IMR-90 (cell line): Measurements from ENCODE around the gene CPXM1. TPM values are rescaled to one million over a fixed set of nuclear protein-coding genes. Genes with fewer than 3 reads are reported as not detected.

Source experiments
- ATAC-seq: fragments of 200-7000 bp; cut with Tn5 transposase; 2 replicates; pipeline ENCODE4 v1.9.1; 2020; ENCODE audit warnings: low read depth, mild to moderate bottlenecking, moderate library complexity
- BruUV-seq: library from RNA; stranded (reverse); fragments of 400-500 nt; replicated peaks from 2 replicates; lab custom pipeline; 2021; lab: Mats Ljungman, UMichigan
- CTCF ChIA-PET: fragments of 300-600 bp; formaldehyde crosslinking; extraction: SDS; loops from one replicate; lab custom pipeline; 2021; ENCODE audit warnings: antibody characterized with exemption; lab: Yijun Ruan, JAX
- POLR2A ChIA-PET: fragments of 300-600 bp; sonication (Branson Sonifier 250); formaldehyde crosslinking; loops from one replicate; lab custom pipeline; 2022; ENCODE audit warnings: antibody characterized with exemption; ENCODE audit not compliant: unreplicated experiment; lab: Charles Lee
- DNase-seq: peaks from one replicate; pipeline ENCODE4 v3.0.0; 2013
- H2AFZ ChIP-seq: replicated peaks from 2 replicates; pipeline ENCODE3; 2013; ENCODE audit warnings: low read length, mild to moderate bottlenecking; ENCODE audit not compliant: poor library complexity
- H2AK5ac ChIP-seq: 2 replicates; pipeline ENCODE4 v1.6.1; 2013; ENCODE audit warnings: low read depth, low read length, inconsistent platforms
- H2AK9ac ChIP-seq: replicated peaks from 2 replicates; pipeline ENCODE3; 2013; ENCODE audit warnings: mild to moderate bottlenecking, low read depth, low read length, moderate library complexity; ENCODE audit not compliant: poor library complexity
- H2BK120ac ChIP-seq: 2 replicates; pipeline ENCODE4 v1.6.1; 2013; ENCODE audit warnings: low read depth, low read length, inconsistent platforms
- H2BK15ac ChIP-seq: 3 replicates; pipeline ENCODE4 v1.6.1; 2013; ENCODE audit warnings: low read depth, low read length, inconsistent platforms
- H2BK20ac ChIP-seq: 2 replicates; pipeline ENCODE4 v1.6.1; 2013; ENCODE audit warnings: low read depth, mild to moderate bottlenecking, inconsistent platforms, low read length, moderate library complexity
- H2BK5ac ChIP-seq: 2 replicates; pipeline ENCODE4 v1.6.1; 2013; ENCODE audit warnings: mild to moderate bottlenecking, low read depth, low read length, inconsistent platforms; ENCODE audit not compliant: poor library complexity, severe bottlenecking
- H3K14ac ChIP-seq: replicated peaks from 2 replicates; pipeline ENCODE4 v1.6.1; 2013; ENCODE audit warnings: low read depth, low read length, inconsistent platforms
- H3K18ac ChIP-seq: 2 replicates; pipeline ENCODE4 v1.6.1; 2013; ENCODE audit warnings: low read depth, low read length, control low read depth
- H3K23ac ChIP-seq: 2 replicates; pipeline ENCODE4 v1.6.1; 2013; ENCODE audit warnings: low read depth, low read length, inconsistent platforms
- H3K27ac ChIP-seq: 2 replicates; pipeline ENCODE4 v1.5.1; 2013; ENCODE audit warnings: mild to moderate bottlenecking, control low read depth, low read length; ENCODE audit not compliant: insufficient read depth
- H3K27me3 ChIP-seq: 2 replicates; pipeline ENCODE4 v1.6.1; 2013; ENCODE audit warnings: low read length; ENCODE audit not compliant: control insufficient read depth, insufficient read depth
- H3K36me3 ChIP-seq: 2 replicates; pipeline ENCODE4 v1.6.1; 2013; ENCODE audit warnings: low read length, mixed read lengths; ENCODE audit not compliant: control insufficient read depth, insufficient read depth
- H3K4ac ChIP-seq: 2 replicates; pipeline ENCODE4 v1.6.1; 2013; ENCODE audit warnings: low read depth, low read length, inconsistent platforms
- H3K4me1 ChIP-seq: 2 replicates; pipeline ENCODE4 v1.6.1; 2013; ENCODE audit warnings: low read length, mixed read lengths; ENCODE audit not compliant: control insufficient read depth, insufficient read depth
- H3K4me2 ChIP-seq: 2 replicates; pipeline ENCODE4 v1.6.1; 2013; ENCODE audit warnings: low read depth, mild to moderate bottlenecking, control low read depth, low read length, moderate library complexity
- H3K4me3 ChIP-seq: 2 replicates; pipeline ENCODE4 v1.5.1; 2013; ENCODE audit warnings: low read depth, mild to moderate bottlenecking, control low read depth, low read length, moderate library complexity; ENCODE audit not compliant: insufficient read depth
- H3K56ac ChIP-seq: 2 replicates; pipeline ENCODE4 v1.6.1; 2013; ENCODE audit warnings: low read length, inconsistent platforms; ENCODE audit not compliant: insufficient read depth; ENCODE audit errors: extremely low read depth
- H3K79me1 ChIP-seq, 2 experiments: 2 replicates each; pipeline ENCODE4 v1.6.1; 2013; ENCODE audit warnings: low read length in 2 of 2, inconsistent platforms in 1 of 2, low read depth in 1 of 2
- H3K9ac ChIP-seq: 2 replicates; pipeline ENCODE4 v1.6.1; 2013; ENCODE audit warnings: low read depth, low read length, control low read depth
- H3K9me1 ChIP-seq: 2 replicates; pipeline ENCODE4 v1.6.1; 2013; ENCODE audit warnings: low read length, inconsistent platforms; ENCODE audit not compliant: insufficient read depth
- H3K9me3 ChIP-seq: 2 replicates; pipeline ENCODE4 v1.6.1; 2013; ENCODE audit warnings: low read length; ENCODE audit not compliant: control insufficient read depth, insufficient read depth
- H4K20me1 ChIP-seq: 2 replicates; pipeline ENCODE4 v1.6.1; 2013; ENCODE audit warnings: low read length, inconsistent platforms; ENCODE audit not compliant: insufficient read depth
- H4K5ac ChIP-seq: 2 replicates; pipeline ENCODE4 v1.6.1; 2013; ENCODE audit warnings: mild to moderate bottlenecking, low read depth, low read length, control low read depth
- H4K8ac ChIP-seq, 2 experiments: 2 replicates each; pipeline ENCODE4 v1.6.1; 2013; ENCODE audit warnings: low read depth in 2 of 2, low read length in 2 of 2, control low read depth in 1 of 2, inconsistent platforms in 1 of 2
- H4K91ac ChIP-seq: 2 replicates; pipeline ENCODE4 v1.6.1; 2013; ENCODE audit warnings: low read depth, low read length, inconsistent platforms; ENCODE audit not compliant: insufficient read depth
- BHLHE40 ChIP-seq: fragments of 150-350 bp; IDR thresholded peaks from 2 replicates; pipeline ENCODE4 v1.6.1; 2016; ENCODE audit warnings: mild to moderate bottlenecking, low read depth, low read length
- CHD1 ChIP-seq: IDR thresholded peaks from 2 replicates; pipeline ENCODE4 v1.6.1; 2012; ENCODE audit warnings: low read depth, low read length, improper control_type of control experiment
- MAFK ChIP-seq: IDR thresholded peaks from 2 replicates; pipeline ENCODE4 v1.6.1; 2012; ENCODE audit warnings: low read depth, low read length, improper control_type of control experiment
- MAZ ChIP-seq: IDR thresholded peaks from 2 replicates; pipeline ENCODE4 v1.6.1; 2012; ENCODE audit warnings: low read depth, mild to moderate bottlenecking, low read length, improper control_type of control experiment, moderate library complexity, borderline replicate concordance
- MXI1 ChIP-seq: IDR thresholded peaks from 2 replicates; pipeline ENCODE4 v1.6.1; 2012; ENCODE audit warnings: low read depth, mild to moderate bottlenecking, low read length, moderate library complexity, borderline replicate concordance
- RAD21 ChIP-seq: IDR thresholded peaks from 2 replicates; pipeline ENCODE4 v1.6.1; 2012; ENCODE audit warnings: low read length, improper control_type of control experiment
- RCOR1 ChIP-seq: IDR thresholded peaks from 2 replicates; pipeline ENCODE4 v1.6.1; 2012; ENCODE audit warnings: mild to moderate bottlenecking, low read length, improper control_type of control experiment; ENCODE audit not compliant: insufficient replicate concordance
- RFX5 ChIP-seq: IDR thresholded peaks from 2 replicates; pipeline ENCODE4 v1.8.0; 2012; ENCODE audit warnings: low read depth, mild to moderate bottlenecking, low read length, moderate library complexity
- SMC3 ChIP-seq: fragments of 150-350 bp; IDR thresholded peaks from 2 replicates; pipeline ENCODE4 v1.6.1; 2016; ENCODE audit warnings: low read depth, mild to moderate bottlenecking, antibody characterized with exemption, low read length, moderate library complexity
- WGBS, 2 experiments: methylation state at CpG; one replicate each; pipeline versions ENCODE4 v1.1.5 to v1.1.7; 2013; ENCODE audit warnings: missing lambda C conversion rate in 2 of 2; ENCODE audit not compliant: insufficient read length in 1 of 2; ENCODE audit errors: extremely low coverage in 2 of 2; 5-methylcytosine and 5-hydroxymethylcytosine counted together
- dilution Hi-C: fragments of 300-500 bp; cut with HindIII; formaldehyde crosslinking; loops from one replicate; pipeline ENCODE4 v1.14.3; 2018; ENCODE audit warnings: low sequenced_read_pairs; ENCODE audit not compliant: unreplicated experiment
- in situ Hi-C: fragments of 300-500 bp; cut with MboI; formaldehyde crosslinking; loops from 3 replicates; pipeline ENCODE4 v1.14.3; 2019; ENCODE audit warnings: low sequenced_read_pairs, inconsistent platforms, mixed read lengths
- intact Hi-C: fragments of 100-400 bp; cut with micrococcal nuclease; formaldehyde crosslinking; loops from 2 replicates; pipeline ENCODE4 v1.10.0; 2022
- polyA plus RNA-seq, 3 experiments: library from polyadenylated mRNA; depleted of rRNA; stranded (reverse); fragments of >200 nt; gene quantifications; 2 replicates each; pipeline ENCODE4 v1.2.3, GENCODE V29; 2012; ENCODE audit warnings: low replicate concordance in 1 of 3
- total RNA-seq: library from RNA; depleted of rRNA; stranded (reverse); fragments of >200 nt; gene quantifications from 2 replicates; pipeline ENCODE4 v1.2.3, GENCODE V29; 2012
- TF ChIP-seq, protein P1 (sequence below): fragments of 150-350 bp; IDR thresholded peaks from 2 replicates; pipeline ENCODE4 v1.6.1; 2016; ENCODE audit warnings: low read depth, mild to moderate bottlenecking, low read length, moderate library complexity, borderline replicate concordance
- TF ChIP-seq, protein P2 (sequence below): fragments of 150-350 bp; IDR thresholded peaks from 2 replicates; pipeline ENCODE4 v1.6.1; 2017; ENCODE audit warnings: mild to moderate bottlenecking, antibody characterized with exemption, low read length, low read depth
- TF ChIP-seq, protein P3 (sequence below): conservative IDR thresholded peaks from 2 replicates; pipeline ENCODE4 v1.5.1; 2012; ENCODE audit warnings: mild to moderate bottlenecking, low read depth, low read length, improper control_type of control experiment

The CPXM1 gene
- total and polyA plus RNA-seq, 2 of the 4 experiments (the other 2 are of a cell fraction): 1.1 to 4.6 TPM

DNA sequence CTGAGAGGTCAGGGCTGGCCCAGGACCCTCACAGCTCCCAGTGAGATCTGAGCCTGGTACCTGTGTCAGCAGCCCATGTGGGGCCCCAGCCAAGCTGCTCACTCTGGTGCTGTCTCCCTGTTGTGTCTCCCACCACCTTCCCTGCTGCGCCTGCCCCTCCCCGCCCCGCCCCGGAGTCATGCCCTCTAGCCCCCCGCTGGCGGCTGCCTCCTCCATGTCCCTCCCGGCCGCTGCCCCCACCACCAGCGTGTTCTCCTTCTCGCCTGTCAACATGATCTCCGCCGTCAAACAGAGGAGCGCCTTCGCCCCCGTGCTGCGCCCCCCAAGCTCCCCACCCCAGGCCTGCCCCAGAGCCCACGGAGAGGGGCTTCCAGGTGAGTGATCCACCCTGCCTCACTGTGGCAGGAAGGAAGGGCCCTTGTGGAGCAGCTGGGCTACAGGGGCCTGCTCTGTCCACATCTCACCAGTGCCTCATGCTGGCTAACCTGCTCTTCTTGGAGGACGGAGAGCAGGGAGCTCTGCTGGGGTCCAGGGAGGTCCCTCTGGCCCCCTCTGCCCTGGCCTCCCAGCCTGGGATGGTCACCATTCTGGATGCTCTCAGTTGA is 44.9 kb downstream of the CPXM1 start:
- Histone ChIP-seq H2BK20ac (no peak overlapping the region), H2AK5ac (no peak overlapping the region), H4K8ac (no peak overlapping the region), H3K4me1 (peaks cover 8% of the 10 kb centered on the region; the same call in 1 of the 2 replicates), H4K91ac (no peak overlapping the region), H3K9me1 (no peaks in the 10 kb centered on the region), H3K4me2 (no peak overlapping the region), H3K27me3 (peaks cover 40% of the 10 kb centered on the region), H3K79me1 (no peaks in the 10 kb centered on the region), H3K27ac (no peak overlapping the region), H3K56ac (no peak overlapping the region), H2BK15ac (no peak overlapping the region), H3K14ac (no peak overlapping the region), H3K36me3 (no peaks in the 10 kb centered on the region), H2BK5ac (no peak overlapping the region), H3K23ac (no peak overlapping the region), H3K9me3 (no peaks in the 10 kb centered on the region), H3K4ac (no peak overlapping the region), H2AK9ac (no peak overlapping the region), H3K18ac (no peak overlapping the region), H3K4me3 (no peak overlapping the region), H4K5ac (no peak overlapping the region), H4K20me1 (no peaks in the 10 kb centered on the region), H2BK120ac (no peak overlapping the region), H2AFZ (peak overlapping the region; percentile 54), H3K9ac (no peak overlapping the region)
- ChIA-PET POLR2A (no interaction called here), CTCF (interaction anchor here (0.7 to 1.1 kb wide), 8 partner anchors 22 to 245 kb away, joined by 4 to 8 read pairs (median 5); no protein-coding TSS in a partner anchor)
- ATAC-seq (no peak), DNase-seq (no peak)
- WGBS, 2 experiments: 62% methylated on average over 5 of the region's 18 CpGs; no CpG with 5 or more reads in 1 of the 2 experiments
- intact Hi-C loops (loop anchor here (1.0 kb wide), 3 partner anchors 67 to 246 kb away; no protein-coding TSS in a partner anchor), dilution Hi-C loops (no loop called here), in situ Hi-C loops (loop anchor here (10.0 kb wide), 1 partner anchor 239 kb away; no protein-coding TSS in a partner anchor)
- TF ChIP-seq BHLHE40: no peak
- no peak for TF ChIP-seq CHD1
- TF ChIP-seq MXI1: no peak
- TF ChIP-seq, protein P1, sequence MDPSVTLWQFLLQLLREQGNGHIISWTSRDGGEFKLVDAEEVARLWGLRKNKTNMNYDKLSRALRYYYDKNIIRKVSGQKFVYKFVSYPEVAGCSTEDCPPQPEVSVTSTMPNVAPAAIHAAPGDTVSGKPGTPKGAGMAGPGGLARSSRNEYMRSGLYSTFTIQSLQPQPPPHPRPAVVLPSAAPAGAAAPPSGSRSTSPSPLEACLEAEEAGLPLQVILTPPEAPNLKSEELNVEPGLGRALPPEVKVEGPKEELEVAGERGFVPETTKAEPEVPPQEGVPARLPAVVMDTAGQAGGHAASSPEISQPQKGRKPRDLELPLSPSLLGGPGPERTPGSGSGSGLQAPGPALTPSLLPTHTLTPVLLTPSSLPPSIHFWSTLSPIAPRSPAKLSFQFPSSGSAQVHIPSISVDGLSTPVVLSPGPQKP: no peak
- TF ChIP-seq RCOR1: no peak
- no peak for TF ChIP-seq RFX5
- TF ChIP-seq RAD21: no peak
- TF ChIP-seq MAZ: no peak
- TF ChIP-seq MAFK: no peak
- TF ChIP-seq, protein P2, sequence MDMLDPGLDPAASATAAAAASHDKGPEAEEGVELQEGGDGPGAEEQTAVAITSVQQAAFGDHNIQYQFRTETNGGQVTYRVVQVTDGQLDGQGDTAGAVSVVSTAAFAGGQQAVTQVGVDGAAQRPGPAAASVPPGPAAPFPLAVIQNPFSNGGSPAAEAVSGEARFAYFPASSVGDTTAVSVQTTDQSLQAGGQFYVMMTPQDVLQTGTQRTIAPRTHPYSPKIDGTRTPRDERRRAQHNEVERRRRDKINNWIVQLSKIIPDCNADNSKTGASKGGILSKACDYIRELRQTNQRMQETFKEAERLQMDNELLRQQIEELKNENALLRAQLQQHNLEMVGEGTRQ: no peak
- no peak for TF ChIP-seq SMC3
- TF ChIP-seq, protein P3, sequence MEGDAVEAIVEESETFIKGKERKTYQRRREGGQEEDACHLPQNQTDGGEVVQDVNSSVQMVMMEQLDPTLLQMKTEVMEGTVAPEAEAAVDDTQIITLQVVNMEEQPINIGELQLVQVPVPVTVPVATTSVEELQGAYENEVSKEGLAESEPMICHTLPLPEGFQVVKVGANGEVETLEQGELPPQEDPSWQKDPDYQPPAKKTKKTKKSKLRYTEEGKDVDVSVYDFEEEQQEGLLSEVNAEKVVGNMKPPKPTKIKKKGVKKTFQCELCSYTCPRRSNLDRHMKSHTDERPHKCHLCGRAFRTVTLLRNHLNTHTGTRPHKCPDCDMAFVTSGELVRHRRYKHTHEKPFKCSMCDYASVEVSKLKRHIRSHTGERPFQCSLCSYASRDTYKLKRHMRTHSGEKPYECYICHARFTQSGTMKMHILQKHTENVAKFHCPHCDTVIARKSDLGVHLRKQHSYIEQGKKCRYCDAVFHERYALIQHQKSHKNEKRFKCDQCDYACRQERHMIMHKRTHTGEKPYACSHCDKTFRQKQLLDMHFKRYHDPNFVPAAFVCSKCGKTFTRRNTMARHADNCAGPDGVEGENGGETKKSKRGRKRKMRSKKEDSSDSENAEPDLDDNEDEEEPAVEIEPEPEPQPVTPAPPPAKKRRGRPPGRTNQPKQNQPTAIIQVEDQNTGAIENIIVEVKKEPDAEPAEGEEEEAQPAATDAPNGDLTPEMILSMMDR: no peak
- BruUV-seq: no TSS peak
